Hepatocyte (in vitro differentiated cells): ENCODE results near the gene GCH1.

Source experiments
- EZH2 ChIP-seq: fragments of 200-600 bp; sonication (generic); IDR thresholded peaks from 2 replicates; pipeline ENCODE4 v1.6.1; 2016; ENCODE audit warnings: antibody characterized with exemption, mild to moderate bottlenecking, borderline replicate concordance
- EZH2phosphoT487 ChIP-seq: fragments of 200-600 bp; sonication (generic); IDR thresholded peaks from one replicate; pipeline ENCODE4 v1.6.1; 2018; ENCODE audit warnings: antibody characterized with exemption, mild to moderate bottlenecking, low read depth, moderate library complexity; ENCODE audit not compliant: unreplicated experiment, severe bottlenecking

GRCh38 chr14:54899573-54899972 lies 3.1 kb downstream of the GCH1 start:
- TF ChIP-seq EZH2 (no peak), EZH2phosphoT487 (no peak)
